ENCODE data around the gene SCFD2. TPM values are rescaled to one million over a fixed set of nuclear protein-coding genes. Genes with fewer than 3 reads are reported as not detected.
A peak's percentile ranks its signal among the peaks of the same experiment; 100 is the strongest.
"Not testable (repeated sequence)": the region's sequence is repeated elsewhere in the genome, so short reads cannot be mapped to it uniquely, and the experiment has no call there.

SCFD2 gene
- total RNA-seq, 4 donors from 2014 or later = 24.7 to 49.2 (median 33.9) TPM

- Histone ChIP-seq H3K4me3 (no peak overlapping the region), H3K4me1 (peaks cover 0 to 12% (median 3%) of the 10 kb centered on the region in 4 donors), H3K27me3 (no peaks in the 10 kb centered on the region), H3K9me3 (no peaks in the 10 kb centered on the region), H3K27ac (peak overlapping the region in 1 of 4 donors; percentile 64), H3K36me3 (no peaks in the 10 kb centered on the region)
- 38 to 40% methylated on average over 4 of the region's 4 CpGs for WGBS, 2 donors
- DNase-seq (ENCODE audit: low spot score in 2 of 2) = no peak
- TF ChIP-seq POLR2A (IDR thresholded peaks at IDR 0.05) = no peak
- no peak for TF ChIP-seq CTCF (IDR thresholded peaks at IDR 0.05)
- no peak for TF ChIP-seq EP300 (IDR thresholded peaks at IDR 0.05)
These were observed 179.8 kb downstream of the SCFD2 start for GRCh38 chr4:53185869-53186585.

GRCh38 chr4:53183754-53184153 is 182.1 kb downstream of the SCFD2 start:
- DNase-seq (ENCODE audit: low spot score in 2 of 2) = no peak
- Histone ChIP-seq H3K27ac (no peak overlapping the region), H3K27me3 (no peaks in the 10 kb centered on the region)

GRCh38 chr4:53177751-53178150 is 188.1 kb downstream of the SCFD2 start:
- H3K9me3 ChIP-seq = peaks cover 0 to 21% (median 0%) of the 10 kb centered on the region in 4 donors
- H3K4me1 ChIP-seq; H3K4me3 ChIP-seq; H3K27ac ChIP-seq; H3K36me3 ChIP-seq; DNase-seq (ENCODE audit: low spot score in 2 of 2); H3K27me3 ChIP-seq: not testable (repeated sequence)
- WGBS, 2 donors = 94 to 100% methylated on average over 4 of the region's 4 CpGs

More at GRCh38 chr4:53183754-53184153, 182.1 kb downstream of the SCFD2 start:
- no peaks in the 10 kb centered on the region for H3K36me3 ChIP-seq
- WGBS, 2 donors = 90 to 97% methylated on average over 2 of the region's 2 CpGs
- H3K9me3 ChIP-seq = peaks cover 0 to 10% (median 0%) of the 10 kb centered on the region in 4 donors
- peaks cover 0 to 12% (median 3%) of the 10 kb centered on the region in 4 donors for H3K4me1 ChIP-seq
- TF ChIP-seq EP300 (IDR thresholded peaks at IDR 0.05) (no peak), CTCF (IDR thresholded peaks at IDR 0.05) (no peak), POLR2A (IDR thresholded peaks at IDR 0.05) (no peak)
- no peak overlapping the region for H3K4me3 ChIP-seq

GRCh38 chr4:53175640-53176039 is 190.2 kb downstream of the SCFD2 start:
- no peak for TF ChIP-seq POLR2A (IDR thresholded peaks at IDR 0.05)
- no peak for TF ChIP-seq EP300 (IDR thresholded peaks at IDR 0.05)
- TF ChIP-seq CTCF (IDR thresholded peaks at IDR 0.05) = no peak
- peaks cover 0 to 21% (median 0%) of the 10 kb centered on the region in 4 donors for H3K9me3 ChIP-seq

GRCh38 chr4:53174823-53175222 is 191.0 kb downstream of the SCFD2 start:
- no peaks in the 10 kb centered on the region for H3K4me1 ChIP-seq
- H3K36me3 ChIP-seq = peaks cover 0 to 10% (median 0%) of the 10 kb centered on the region in 3 donors
- H3K27me3 ChIP-seq = no peaks in the 10 kb centered on the region
- H3K4me3 ChIP-seq = no peak overlapping the region
- TF ChIP-seq EP300 (IDR thresholded peaks at IDR 0.05) = no peak
- no peak for TF ChIP-seq POLR2A (IDR thresholded peaks at IDR 0.05)
- TF ChIP-seq CTCF (IDR thresholded peaks at IDR 0.05) = no peak
- no peak overlapping the region for H3K27ac ChIP-seq
- 84 to 85% methylated on average over 3 of the region's 3 CpGs for WGBS, 2 donors
- DNase-seq (ENCODE audit: low spot score in 2 of 2) = no peak
- peaks cover 0 to 18% (median 0%) of the 10 kb centered on the region in 4 donors for H3K9me3 ChIP-seq

More at GRCh38 chr4:53175640-53176039, 190.2 kb downstream of the SCFD2 start:
- Histone ChIP-seq H3K27ac (no peak overlapping the region), H3K27me3 (no peaks in the 10 kb centered on the region), H3K4me1 (no peaks in the 10 kb centered on the region), H3K4me3 (no peak overlapping the region), H3K36me3 (peaks cover 0 to 10% (median 0%) of the 10 kb centered on the region in 3 donors)
- DNase-seq (ENCODE audit: low spot score in 2 of 2) = no peak
